A549 (cell line): Measurements from ENCODE around the gene TCEA3.

Source experiments
- CTCF ChIP-seq: fragments of >200 bp; sonication (Bioruptor Twin); formaldehyde crosslinking; IDR thresholded peaks from 3 replicates; pipeline ENCODE4 v1.5.1; 2016
- JUN ChIP-seq, 2 experiments: fragments of >200 bp; sonication (Bioruptor Twin); formaldehyde crosslinking; IDR thresholded peaks; 2 replicates in 1 of 2; 3 replicates in 1 of 2; pipeline ENCODE4 v1.6.1; 2016 to 2017
- POLR2A ChIP-seq: IDR thresholded peaks from 2 replicates; pipeline ENCODE4 v1.6.1; 2012; ENCODE audit warnings: mild to moderate bottlenecking, low read length
- ZFP36 ChIP-seq: fragments of 450-650 bp; IDR thresholded peaks from 2 replicates; pipeline ENCODE4 v1.6.1; 2014; ENCODE audit warnings: borderline replicate concordance; ENCODE audit not compliant: partially characterized antibody

GRCh38 chr1:23456226-23456625 is 31.7 kb upstream of the TCEA3 start:
- TF ChIP-seq CTCF = no peak
- TF ChIP-seq POLR2A = no peak
- no peak for TF ChIP-seq ZFP36
- no peak for TF ChIP-seq JUN (IDR thresholded peaks at IDR 0.05)
